Hepatocyte (in vitro differentiated cells): Measurements from ENCODE around the gene VSIR. TPM values are rescaled to one million over a fixed set of nuclear protein-coding genes. Genes with fewer than 3 reads are reported as not detected.

Experiments
- DNase-seq: peaks from one replicate; pipeline ENCODE4 v3.0.0-alpha.2; 2016; ENCODE audit warnings: low spot score
- H2AFZ ChIP-seq: fragments of 200-600 bp; sonication (generic); 2 replicates; pipeline ENCODE4 v1.6.0; 2016; ENCODE audit warnings: antibody characterized with exemption, mild to moderate bottlenecking
- H3K27ac ChIP-seq: fragments of 200-600 bp; sonication (generic); 2 replicates; pipeline ENCODE4 v1.5.1; 2016; ENCODE audit warnings: mild to moderate bottlenecking
- H3K27me3 ChIP-seq: fragments of 200-600 bp; sonication (generic); 2 replicates; pipeline ENCODE4 v1.6.1; 2016
- H3K36me3 ChIP-seq: fragments of 200-600 bp; sonication (generic); replicated peaks from 2 replicates; pipeline ENCODE4 v1.5.1; 2016; ENCODE audit warnings: low read depth; ENCODE audit not compliant: insufficient read depth
- H3K4me1 ChIP-seq: fragments of 200-600 bp; sonication (generic); 2 replicates; pipeline ENCODE4 v1.5.1; 2016; ENCODE audit warnings: mild to moderate bottlenecking, moderate library complexity; ENCODE audit not compliant: insufficient read depth
- H3K4me2 ChIP-seq: fragments of 200-600 bp; sonication (generic); 2 replicates; pipeline ENCODE4 v1.6.0; 2016
- H3K4me3 ChIP-seq: fragments of 200-600 bp; sonication (generic); 2 replicates; pipeline ENCODE4 v1.5.1; 2016; ENCODE audit warnings: mild to moderate bottlenecking
- H3K79me2 ChIP-seq: fragments of 200-600 bp; sonication (generic); 2 replicates; pipeline ENCODE4 v1.6.0; 2017; ENCODE audit warnings: mild to moderate bottlenecking
- H3K9me2 ChIP-seq: fragments of 200-600 bp; sonication (generic); replicated peaks from 2 replicates; pipeline ENCODE4 v1.6.0; 2017; ENCODE audit warnings: mild to moderate bottlenecking; ENCODE audit not compliant: insufficient read depth
- H3K9me3 ChIP-seq: fragments of 200-600 bp; sonication (generic); 2 replicates; pipeline ENCODE4 v1.5.1; 2016; ENCODE audit warnings: low read depth, mild to moderate bottlenecking
- H4K20me1 ChIP-seq: fragments of 200-600 bp; sonication (generic); 2 replicates; pipeline ENCODE4 v1.6.0; 2016; ENCODE audit warnings: mild to moderate bottlenecking; ENCODE audit not compliant: insufficient read depth, poor library complexity, severe bottlenecking
- CTCF ChIP-seq: fragments of 200-600 bp; sonication (generic); IDR thresholded peaks from 2 replicates; pipeline ENCODE4 v1.5.1; 2016; ENCODE audit warnings: antibody characterized with exemption, mild to moderate bottlenecking; ENCODE audit not compliant: poor library complexity
- EZH2 ChIP-seq: fragments of 200-600 bp; sonication (generic); IDR thresholded peaks from 2 replicates; pipeline ENCODE4 v1.6.1; 2016; ENCODE audit warnings: antibody characterized with exemption, mild to moderate bottlenecking, borderline replicate concordance
- EZH2phosphoT487 ChIP-seq: fragments of 200-600 bp; sonication (generic); IDR thresholded peaks from one replicate; pipeline ENCODE4 v1.6.1; 2018; ENCODE audit warnings: antibody characterized with exemption, mild to moderate bottlenecking, low read depth, moderate library complexity; ENCODE audit not compliant: unreplicated experiment, severe bottlenecking
- WGBS: methylation state at CpG from one replicate; pipeline ENCODE4 v1.1.6; 2016; ENCODE audit warnings: low lambda C conversion rate; ENCODE audit errors: missing lambda C conversion rate; 5-methylcytosine and 5-hydroxymethylcytosine counted together
- polyA plus RNA-seq: library from polyadenylated mRNA; unstranded; fragments of >200 nt; fragmentation: Nextera tagmentation; extraction: Ambion mirVana; gene quantifications from 2 replicates; pipeline ENCODE4 v1.2.1, GENCODE V29; 2016
- total RNA-seq: library from RNA; depleted of rRNA; stranded (reverse); fragments of >200 nt; gene quantifications from 2 replicates; pipeline ENCODE4 v1.2.3, GENCODE V29; 2014

Gene VSIR
- total and polyA plus RNA-seq, 2 experiments from 2014 or later = 13.6 to 45.5 TPM

GRCh38 chr10:71708301-71708703 lies 65.0 kb downstream of the VSIR start:
- H3K9me3 ChIP-seq = no peaks in the 10 kb centered on the region
- H3K4me2 ChIP-seq = no peak overlapping the region
- H3K27me3 ChIP-seq = no peaks in the 10 kb centered on the region
- TF ChIP-seq CTCF (peak; percentile 97), EZH2phosphoT487 (no peak)
- H3K79me2 ChIP-seq = no peaks in the 10 kb centered on the region
- no peaks in the 10 kb centered on the region for H3K36me3 ChIP-seq
- 22% methylated on average over 10 of the region's 10 CpGs for WGBS
- DNase-seq = peak; percentile 75
- H3K4me3 ChIP-seq = no peak overlapping the region
- H3K9me2 ChIP-seq = no peaks in the 10 kb centered on the region
- H3K4me1 ChIP-seq = peaks cover 5% of the 10 kb centered on the region
- no peak overlapping the region for H3K27ac ChIP-seq
- H2AFZ ChIP-seq = no peak overlapping the region
- no peaks in the 10 kb centered on the region for H4K20me1 ChIP-seq

- Histone ChIP-seq H3K27ac (no peak overlapping the region), H4K20me1 (no peaks in the 10 kb centered on the region), H2AFZ (no peak overlapping the region), H3K36me3 (no peaks in the 10 kb centered on the region), H3K4me2 (no peak overlapping the region), H3K4me1 (no peaks in the 10 kb centered on the region), H3K79me2 (no peaks in the 10 kb centered on the region), H3K9me2 (no peaks in the 10 kb centered on the region), H3K27me3 (no peaks in the 10 kb centered on the region), H3K9me3 (no peaks in the 10 kb centered on the region), H3K4me3 (no peak overlapping the region)
- 98% methylated on average over 5 of the region's 5 CpGs for WGBS
- TF ChIP-seq EZH2 = no peak
- TF ChIP-seq EZH2phosphoT487 = no peak
- DNase-seq = no peak
Observed at GRCh38 chr10:71707240-71707789, 66.0 kb downstream of the VSIR start.

- H3K9me3 ChIP-seq = no peaks in the 10 kb centered on the region
- no peaks in the 10 kb centered on the region for H3K9me2 ChIP-seq
- DNase-seq = no peak
- no peaks in the 10 kb centered on the region for H3K36me3 ChIP-seq
- TF ChIP-seq EZH2 (no peak), EZH2phosphoT487 (no peak), CTCF (no peak)
- no peaks in the 10 kb centered on the region for H4K20me1 ChIP-seq
- no peaks in the 10 kb centered on the region for H3K79me2 ChIP-seq
- H3K4me2 ChIP-seq = no peak overlapping the region
- 94% methylated on average over 32 of the region's 35 CpGs for WGBS
- no peak overlapping the region for H2AFZ ChIP-seq
- no peaks in the 10 kb centered on the region for H3K4me1 ChIP-seq
- H3K27me3 ChIP-seq = no peaks in the 10 kb centered on the region
- H3K27ac ChIP-seq = no peak overlapping the region
- H3K4me3 ChIP-seq = no peak overlapping the region
Observed at GRCh38 chr10:71706216-71707121, 66.9 kb downstream of the VSIR start.

GRCh38 chr10:71705582-71705981 lies 67.7 kb downstream of the VSIR start:
- Histone ChIP-seq H3K9me2 (no peaks in the 10 kb centered on the region), H3K79me2 (no peaks in the 10 kb centered on the region), H3K36me3 (no peaks in the 10 kb centered on the region), H4K20me1 (no peaks in the 10 kb centered on the region), H3K9me3 (no peaks in the 10 kb centered on the region), H3K27me3 (no peaks in the 10 kb centered on the region), H2AFZ (no peak overlapping the region), H3K4me2 (no peak overlapping the region), H3K4me1 (no peaks in the 10 kb centered on the region), H3K4me3 (no peak overlapping the region), H3K27ac (no peak overlapping the region)
- 73% methylated on average over 2 of the region's 2 CpGs for whole genome bisulfite sequencing
- DNase-seq = no peak
- no peak for TF ChIP-seq EZH2
- TF ChIP-seq CTCF = no peak
- TF ChIP-seq EZH2phosphoT487 = no peak
